Pancreas (tissue), 10 donors: Measurements from ENCODE around the gene LPIN3. TPM values are rescaled to one million over a fixed set of nuclear protein-coding genes. Genes with fewer than 3 reads are reported as not detected.

Experiments
- ATAC-seq, 4 donors: fragments of 200-7000 bp; cut with Tn5 transposase; one replicate each; pipeline versions ENCODE4 v1.8.0 to v1.9.1; 2020; ENCODE audit warnings: mild to moderate bottlenecking in 4 of 4, moderate library complexity in 4 of 4
- DNase-seq, 6 donors: peaks; one replicate each; pipeline ENCODE4 v3.0.0-alpha.2; 2020
- FAIRE-seq: peaks from 2 replicates; lab custom pipeline; 2012; peaks lifted over from hg19 to GRCh38; lab: Jason Lieb, UNC
- H3K27ac ChIP-seq, 4 donors: fragments of 200-600 bp; sonication (generic); 1 replicate in 3 of 4; 2 replicates in 1 of 4; pipeline versions ENCODE4 v1.5.0 to v1.8.0; 2020
- H3K27me3 ChIP-seq, 4 donors: fragments of 200-600 bp; one replicate each; pipeline ENCODE4 v1.8.0; 2021
- H3K36me3 ChIP-seq, 3 donors: fragments of 200-600 bp; sonication (generic) in 1 of 3; one replicate each; pipeline versions ENCODE4 v1.5.0 to v1.8.0; 2020 to 2021
- H3K4me1 ChIP-seq, 3 donors: fragments of 200-600 bp; one replicate each; pipeline ENCODE4 v1.8.0; 2021
- H3K4me3 ChIP-seq, 4 donors: fragments of 200-600 bp; sonication (generic) in 2 of 4; one replicate each; pipeline versions ENCODE4 v1.5.0 to v1.8.0; 2020 to 2021
- H3K9me3 ChIP-seq, 4 donors: fragments of 200-600 bp; one replicate each; pipeline ENCODE4 v1.8.0; 2021
- WGBS, 2 donors: extraction: QIAGEN DNeasy Blood & Tissue Kit; methylation state at CpG; one replicate each; pipeline ENCODE4 v1.1.7; 2013; 5-methylcytosine and 5-hydroxymethylcytosine counted together
- intact Hi-C, 3 donors: fragments of 100-400 bp; cut with DNase I; formaldehyde crosslinking; loops; one replicate each; pipeline versions ENCODE4 v1.11.1 to v1.14.2; 2022
- polyA plus RNA-seq, 2 donors: library from polyadenylated mRNA; stranded (reverse); fragments of 200-250 nt; gene quantifications; one replicate each; pipeline ENCODE4 v1.2.3, GENCODE V29; 2013
- total RNA-seq, 6 donors: library from RNA; stranded (reverse); fragmentation: NEBNext Ultra II Directional in 4 of 6; extraction: Animal tissue kit (Norgen Biotek cat#: 25700) in 4 of 6; gene quantifications; one replicate each; pipeline versions ENCODE4 v1.2.1 to v1.2.4, GENCODE V29; 2021 to 2023
- TF ChIP-seq, protein P1 (sequence below), 4 donors: fragments of 200-600 bp; sonication (generic) in 3 of 4; IDR thresholded peaks; one replicate each; pipeline versions ENCODE4 v1.5.0 to v1.8.0; 2021; ENCODE audit warnings: antibody characterized with exemption in 4 of 4
- donor health status: healthy with polysubstance abuse.
- donor health status: DM: no; HTN: no; CAD: no; lungs with moderate emphysema.
- donor health status: DM: no; HTN: no; CAD: no.
- donor health status: control.
- donor health status: control.
- donor health status: Bipolar disorder and iron deficiency.
- donor health status: DM: yes; HTN: yes; CAD: no.
- donor health status: DM: no; HTN: no; CAD: no.
- donor health status: DM: no; HTN: no; CAD: no.
- donor health status: DM: yes; HTN: yes; CAD: no.

LPIN3 gene
- total and polyA plus RNA-seq, 8 donors, result 3.9 to 47.5 (median 8.6) TPM

GRCh38 chr20:41360831-41361756, 20.5 kb downstream of the LPIN3 start:
- Histone ChIP-seq H3K27ac (no peak overlapping the region), H3K9me3 (no peaks in the 10 kb centered on the region), H3K36me3 (peaks cover 0 to 7% (median 0%) of the 10 kb centered on the region in 3 donors), H3K4me3 (no peak overlapping the region), H3K27me3 (peaks cover 0 to 13% (median 0%) of the 10 kb centered on the region in 4 donors), H3K4me1 (no peaks in the 10 kb centered on the region)
- 90 to 91% methylated on average over 22 of the region's 22 CpGs for WGBS, 2 donors
- intact Hi-C loops, result no loop called here
- FAIRE-seq (no peak), ATAC-seq (peak in 2 of 4 donors; percentile 3 to 13), DNase-seq (no peak)
- TF ChIP-seq, protein P1, sequence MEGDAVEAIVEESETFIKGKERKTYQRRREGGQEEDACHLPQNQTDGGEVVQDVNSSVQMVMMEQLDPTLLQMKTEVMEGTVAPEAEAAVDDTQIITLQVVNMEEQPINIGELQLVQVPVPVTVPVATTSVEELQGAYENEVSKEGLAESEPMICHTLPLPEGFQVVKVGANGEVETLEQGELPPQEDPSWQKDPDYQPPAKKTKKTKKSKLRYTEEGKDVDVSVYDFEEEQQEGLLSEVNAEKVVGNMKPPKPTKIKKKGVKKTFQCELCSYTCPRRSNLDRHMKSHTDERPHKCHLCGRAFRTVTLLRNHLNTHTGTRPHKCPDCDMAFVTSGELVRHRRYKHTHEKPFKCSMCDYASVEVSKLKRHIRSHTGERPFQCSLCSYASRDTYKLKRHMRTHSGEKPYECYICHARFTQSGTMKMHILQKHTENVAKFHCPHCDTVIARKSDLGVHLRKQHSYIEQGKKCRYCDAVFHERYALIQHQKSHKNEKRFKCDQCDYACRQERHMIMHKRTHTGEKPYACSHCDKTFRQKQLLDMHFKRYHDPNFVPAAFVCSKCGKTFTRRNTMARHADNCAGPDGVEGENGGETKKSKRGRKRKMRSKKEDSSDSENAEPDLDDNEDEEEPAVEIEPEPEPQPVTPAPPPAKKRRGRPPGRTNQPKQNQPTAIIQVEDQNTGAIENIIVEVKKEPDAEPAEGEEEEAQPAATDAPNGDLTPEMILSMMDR (IDR thresholded peaks at IDR 0.05), result no peak

GRCh38 chr20:41361757-41362747, 21.4 kb downstream of the LPIN3 start:
- Histone ChIP-seq H3K4me3 (no peak overlapping the region), H3K36me3 (peaks cover 0 to 7% (median 0%) of the 10 kb centered on the region in 3 donors), H3K9me3 (no peaks in the 10 kb centered on the region), H3K27me3 (peaks cover 0 to 13% (median 0%) of the 10 kb centered on the region in 4 donors), H3K4me1 (no peaks in the 10 kb centered on the region), H3K27ac (no peak overlapping the region)
- peak in 3 of 4 donors; percentile 15 to 50 (median 42) for ATAC-seq
- 49 to 52% methylated on average over 44 to 45 of the region's 45 CpGs for WGBS, 2 donors
- intact Hi-C loops, result no loop called here
- FAIRE-seq, result no peak
- TF ChIP-seq, protein P1 (IDR thresholded peaks at IDR 0.05), result no peak
- DNase-seq, result peak in 4 of 6 donors; percentile 33 to 78 (median 50)

DNA sequence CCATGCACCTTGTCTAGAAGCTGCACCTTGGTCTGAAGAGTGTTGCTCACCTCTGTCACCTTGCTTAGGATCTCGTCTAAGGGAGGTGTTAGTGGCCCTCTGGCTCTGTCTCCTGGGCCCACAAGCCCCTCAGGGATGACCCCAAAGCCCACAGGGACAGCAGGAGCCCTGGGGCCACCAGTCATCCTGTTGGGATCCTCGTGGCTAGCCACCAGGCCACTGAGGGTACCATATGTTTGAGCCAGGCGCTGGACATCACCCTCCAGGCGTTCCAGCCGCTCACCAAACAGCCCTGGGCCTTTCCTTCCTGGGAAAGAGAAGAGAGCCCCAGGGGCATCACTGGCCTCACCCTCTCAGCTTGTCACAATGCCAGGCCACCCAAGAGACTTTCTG, 22.1 kb downstream of the LPIN3 start:
- FAIRE-seq (no peak), DNase-seq (no peak), ATAC-seq (no peak)
- no peaks in the 10 kb centered on the region for H3K9me3 ChIP-seq
- intact Hi-C loops, result no loop called here
- H3K4me3 ChIP-seq, result no peak overlapping the region
- peaks cover 0 to 13% (median 0%) of the 10 kb centered on the region in 4 donors for H3K27me3 ChIP-seq
- H3K36me3 ChIP-seq, result peaks cover 0 to 1% (median 0%) of the 10 kb centered on the region in 3 donors
- no peaks in the 10 kb centered on the region for H3K4me1 ChIP-seq
- 81 to 83% methylated on average over 5 of the region's 5 CpGs for WGBS, 2 donors
- TF ChIP-seq, protein P1 (IDR thresholded peaks at IDR 0.05), result no peak
- H3K27ac ChIP-seq, result no peak overlapping the region

DNA sequence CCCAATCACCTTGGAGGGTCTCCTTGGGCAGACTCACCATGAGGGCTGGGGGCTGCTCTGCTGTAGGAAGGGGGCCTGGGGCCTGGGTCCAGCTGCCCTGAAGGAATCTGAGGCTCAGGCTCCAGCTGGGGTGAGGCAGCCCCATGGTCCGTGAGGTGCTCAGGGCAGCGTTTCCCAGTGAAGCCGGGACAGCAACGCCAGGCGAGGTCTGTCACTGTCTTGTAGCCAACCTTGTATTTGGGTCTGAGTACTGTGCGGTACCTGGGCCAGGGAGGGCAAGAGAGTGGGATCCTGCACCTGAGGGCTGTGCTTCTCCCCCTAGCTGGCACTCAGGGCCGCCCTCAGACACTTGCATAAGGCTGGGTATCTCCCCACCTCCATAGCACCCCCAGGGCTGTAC, 23.0 kb downstream of the LPIN3 start:
- no peaks in the 10 kb centered on the region for H3K4me1 ChIP-seq
- 89 to 91% methylated on average over 7 of the region's 7 CpGs for WGBS, 2 donors
- no peak overlapping the region for H3K4me3 ChIP-seq
- TF ChIP-seq, protein P1 (IDR thresholded peaks at IDR 0.05), result no peak
- no peaks in the 10 kb centered on the region for H3K36me3 ChIP-seq
- FAIRE-seq, result no peak
- no peak overlapping the region for H3K27ac ChIP-seq
- DNase-seq, result no peak
- peaks cover 0 to 13% (median 0%) of the 10 kb centered on the region in 4 donors for H3K27me3 ChIP-seq
- H3K9me3 ChIP-seq, result no peaks in the 10 kb centered on the region
- intact Hi-C loops, result no loop called here
- no peak for ATAC-seq
